Choroid plexus epithelial cell (primary cell): ENCODE data around the gene UNC93A.
"Not testable (repeated sequence)": the region's sequence is repeated elsewhere in the genome, so short reads cannot be mapped to it uniquely, and the experiment has no call there.

Source experiments
- DNase-seq: peaks from one replicate; pipeline ENCODE4 v3.0.0-alpha.2; 2010; ENCODE audit warnings: low read depth
- H3K4me3 ChIP-seq: 2 replicates; pipeline ENCODE4 v1.5.1; 2011; ENCODE audit warnings: low read depth, mild to moderate bottlenecking, control low read depth, low read length, moderate library complexity
- TF ChIP-seq, protein P1 (sequence below): conservative IDR thresholded peaks from 2 replicates; pipeline ENCODE4 v1.5.1; 2011; ENCODE audit warnings: low read depth, mild to moderate bottlenecking, control low read depth, inconsistent platforms, low read length, moderate library complexity

UNC93A gene

GRCh38 chr6:167290786-167291622 is at the start of gene UNC93A:
TSS of gene UNC93A (plus strand) at chr6:167291315. CDS start at chr6:167291490, 175 bp downstream.
- H3K4me3 ChIP-seq, result no peak within 1 kb of the TSS
- TF ChIP-seq, protein P1, sequence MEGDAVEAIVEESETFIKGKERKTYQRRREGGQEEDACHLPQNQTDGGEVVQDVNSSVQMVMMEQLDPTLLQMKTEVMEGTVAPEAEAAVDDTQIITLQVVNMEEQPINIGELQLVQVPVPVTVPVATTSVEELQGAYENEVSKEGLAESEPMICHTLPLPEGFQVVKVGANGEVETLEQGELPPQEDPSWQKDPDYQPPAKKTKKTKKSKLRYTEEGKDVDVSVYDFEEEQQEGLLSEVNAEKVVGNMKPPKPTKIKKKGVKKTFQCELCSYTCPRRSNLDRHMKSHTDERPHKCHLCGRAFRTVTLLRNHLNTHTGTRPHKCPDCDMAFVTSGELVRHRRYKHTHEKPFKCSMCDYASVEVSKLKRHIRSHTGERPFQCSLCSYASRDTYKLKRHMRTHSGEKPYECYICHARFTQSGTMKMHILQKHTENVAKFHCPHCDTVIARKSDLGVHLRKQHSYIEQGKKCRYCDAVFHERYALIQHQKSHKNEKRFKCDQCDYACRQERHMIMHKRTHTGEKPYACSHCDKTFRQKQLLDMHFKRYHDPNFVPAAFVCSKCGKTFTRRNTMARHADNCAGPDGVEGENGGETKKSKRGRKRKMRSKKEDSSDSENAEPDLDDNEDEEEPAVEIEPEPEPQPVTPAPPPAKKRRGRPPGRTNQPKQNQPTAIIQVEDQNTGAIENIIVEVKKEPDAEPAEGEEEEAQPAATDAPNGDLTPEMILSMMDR, result no peak
- DNase-seq, result no peak

GRCh38 chr6:167241321-167242134 is 49.6 kb upstream of the UNC93A start:
- H3K4me3 ChIP-seq, DNase-seq: not testable (repeated sequence)

DNA sequence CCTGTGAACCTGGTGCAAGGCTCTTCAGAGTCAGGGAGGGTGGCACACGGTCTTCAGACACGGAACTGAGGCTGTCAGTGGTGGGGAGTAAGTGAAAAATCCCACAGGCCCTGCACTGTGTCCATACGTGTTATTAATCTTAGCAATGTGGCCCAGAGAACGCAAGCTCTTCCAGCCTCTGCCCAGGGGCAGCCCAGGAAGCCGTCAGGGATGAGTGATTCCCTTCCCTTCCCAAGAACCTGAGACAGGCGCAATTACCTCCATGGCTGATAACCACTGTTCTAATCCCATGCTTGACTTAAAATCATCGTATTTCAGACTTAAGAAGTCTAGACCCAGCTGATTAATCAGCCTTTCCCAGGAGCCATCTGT is 49.0 kb upstream of the UNC93A start:
- not testable (repeated sequence) for DNase-seq, H3K4me3 ChIP-seq

DNA sequence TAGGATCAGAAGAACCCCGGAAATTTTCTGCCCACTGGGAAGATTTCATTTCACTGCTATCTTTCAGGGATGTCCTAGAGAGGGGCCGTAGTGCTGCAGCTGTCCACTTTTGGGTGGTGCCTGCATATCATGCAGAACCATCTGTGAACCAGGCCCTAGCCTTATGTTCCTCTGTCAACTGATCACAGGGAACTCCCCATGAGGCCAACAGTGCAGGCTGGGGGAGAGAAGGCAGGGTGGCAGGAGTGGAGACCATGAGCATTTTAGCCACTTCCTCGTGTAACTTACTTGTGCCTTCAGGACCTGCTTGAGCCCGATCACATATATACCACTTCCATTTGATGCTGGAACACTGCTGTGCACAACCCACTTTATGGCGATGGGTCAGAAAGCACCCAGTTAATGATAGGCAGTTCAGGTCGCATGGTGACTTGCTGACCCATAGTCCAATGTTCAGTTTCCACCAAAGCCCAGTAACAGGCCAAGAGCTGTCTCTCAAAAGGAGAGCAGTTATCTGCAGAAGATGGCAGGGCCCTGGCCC is 48.5 kb upstream of the UNC93A start:
- DNase-seq, H3K4me3 ChIP-seq: not testable (repeated sequence)

DNA sequence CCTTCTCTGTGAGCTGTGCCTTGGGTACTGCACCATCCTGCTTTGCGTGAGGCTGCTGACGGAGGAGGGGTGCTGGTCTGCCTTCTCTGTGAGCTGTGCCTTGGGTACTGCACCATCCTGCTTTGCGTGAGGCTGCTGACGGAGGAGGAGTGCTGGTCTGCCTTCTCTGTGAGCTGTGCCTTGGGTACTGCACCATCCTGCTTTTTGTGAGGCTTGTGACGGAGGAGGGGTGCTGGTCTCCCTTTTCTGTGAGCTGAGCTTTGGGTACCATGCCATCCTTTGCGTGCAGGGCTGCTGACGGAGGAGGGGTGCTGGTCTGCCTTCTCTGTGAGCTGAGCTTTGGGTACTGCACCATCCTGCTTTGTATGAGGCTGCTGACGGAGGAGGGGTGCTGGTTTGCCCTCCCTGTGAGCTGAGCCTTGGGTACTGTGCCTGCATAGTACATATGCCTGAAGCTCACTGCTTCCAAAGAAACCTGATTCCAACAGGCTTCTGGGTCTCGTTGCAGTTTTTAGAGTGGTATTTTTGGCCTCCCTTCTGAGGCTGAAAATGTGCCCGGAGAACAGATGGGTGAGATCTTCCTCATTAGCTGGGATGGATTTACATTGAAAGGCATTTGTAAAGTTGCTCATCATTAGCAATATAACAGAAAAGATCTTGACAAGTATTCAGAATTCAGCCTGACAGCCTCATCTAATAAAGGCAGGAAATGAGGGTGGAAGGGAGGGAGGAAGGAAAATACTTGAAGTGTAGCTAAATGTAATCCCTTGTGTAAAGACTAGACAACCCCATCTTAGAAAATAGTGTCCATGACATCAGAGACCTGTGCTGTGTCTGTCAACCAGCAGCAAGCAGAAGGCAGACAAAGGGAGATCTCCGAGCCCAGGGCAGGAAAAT is 46.8 kb upstream of the UNC93A start:
- no peak for DNase-seq
- TF ChIP-seq, protein P1, result no peak
- H3K4me3 ChIP-seq, result no peak overlapping the region

GRCh38 chr6:167244991-167245390 is 46.1 kb upstream of the UNC93A start:
- TF ChIP-seq, protein P1, result no peak
- no peak overlapping the region for H3K4me3 ChIP-seq
- DNase-seq, result no peak

DNA sequence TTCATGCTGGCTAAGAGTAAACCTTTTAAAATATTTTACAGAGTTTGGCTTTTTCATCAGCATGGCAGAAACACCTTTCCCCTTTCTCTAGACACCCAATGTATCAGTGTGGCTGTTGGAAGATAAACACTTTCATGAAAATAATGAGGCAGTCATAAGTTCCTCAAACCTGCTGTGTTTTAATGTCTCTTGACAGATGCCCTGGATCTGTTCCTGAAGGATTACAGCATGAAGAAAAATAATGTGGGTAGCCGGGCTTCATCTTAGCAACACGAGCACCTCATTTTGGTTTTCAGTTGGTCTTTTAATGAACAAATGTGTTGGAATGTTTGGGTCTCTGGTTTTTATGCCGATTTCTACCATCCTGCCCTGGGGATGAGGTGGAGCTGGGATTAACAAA is 45.5 kb upstream of the UNC93A start:
- no peak overlapping the region for H3K4me3 ChIP-seq
- DNase-seq, result no peak
- TF ChIP-seq, protein P1, result no peak
